Measurements from ENCODE around the gene AFF1.

DNA sequence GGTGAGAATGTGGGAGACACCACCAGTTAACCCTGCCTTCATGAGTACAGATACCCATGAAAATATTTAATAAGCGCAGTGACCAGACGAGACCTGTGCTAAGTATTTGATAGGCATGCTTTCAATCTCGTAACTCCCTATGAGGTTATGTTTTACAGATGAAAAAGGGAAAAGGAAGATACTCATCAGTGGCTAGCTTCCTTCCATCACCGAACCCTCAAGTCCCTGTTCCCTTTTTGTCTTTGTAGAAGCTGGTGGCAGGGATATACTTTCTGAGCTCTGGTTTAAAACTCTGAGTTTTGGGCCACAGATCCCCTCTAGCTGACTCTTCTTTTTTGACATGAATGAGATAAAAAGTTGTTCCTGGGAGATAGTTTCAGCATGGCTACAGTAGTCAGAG, 26.3 kb downstream of the AFF1 start:
- TF ChIP-seq CTCF (conservative IDR thresholded peaks at IDR 0.05 in 1 of 2, IDR thresholded peaks at IDR 0.05 in 1 of 2; ENCODE audit: extremely low read depth in 1 of 2, insufficient read depth in 1 of 2, low read depth in 1 of 2, low read length in 2 of 2) (no peak), EZH2 (IDR thresholded peaks at IDR 0.05; ENCODE audit: borderline replicate concordance, low read length) (no peak)

Measured in mammary epithelial cell (primary cell).